HG03558 (cell line): Measurements from ENCODE around the gene AUTS2.
"Not testable (repeated sequence)": the region's sequence is repeated elsewhere in the genome, so short reads cannot be mapped to it uniquely, and the experiment has no call there.

ENCODE experiments used
- ATAC-seq: cut with Tn5 transposase; IDR thresholded peaks from one replicate; pipeline ENCODE4 v1.9.1; 2021; ENCODE audit warnings: moderate number of reproducible peaks; ENCODE audit not compliant: unreplicated experiment; ENCODE audit errors: extremely low read depth

AUTS2 gene

DNA sequence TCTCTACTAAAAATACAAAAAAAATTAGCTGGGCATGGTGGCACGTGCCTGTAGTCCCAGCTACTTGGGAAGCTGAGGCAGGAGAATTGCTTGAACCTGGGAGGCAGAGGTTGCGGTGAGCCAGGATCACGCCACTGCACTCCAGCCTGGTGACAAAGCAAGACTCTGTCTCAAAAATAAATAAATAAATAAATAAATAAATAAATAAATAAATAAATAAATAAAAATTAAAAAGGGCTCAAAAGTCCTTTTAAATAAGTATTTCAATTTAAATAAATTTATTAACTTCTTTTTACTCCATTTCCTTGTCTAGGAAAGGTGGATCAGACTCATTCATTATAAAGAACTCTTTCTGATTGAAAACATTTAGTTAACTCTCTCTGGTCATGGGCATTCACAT, 766.1 kb downstream of the AUTS2 start:
- ATAC-seq: not testable (repeated sequence)

DNA sequence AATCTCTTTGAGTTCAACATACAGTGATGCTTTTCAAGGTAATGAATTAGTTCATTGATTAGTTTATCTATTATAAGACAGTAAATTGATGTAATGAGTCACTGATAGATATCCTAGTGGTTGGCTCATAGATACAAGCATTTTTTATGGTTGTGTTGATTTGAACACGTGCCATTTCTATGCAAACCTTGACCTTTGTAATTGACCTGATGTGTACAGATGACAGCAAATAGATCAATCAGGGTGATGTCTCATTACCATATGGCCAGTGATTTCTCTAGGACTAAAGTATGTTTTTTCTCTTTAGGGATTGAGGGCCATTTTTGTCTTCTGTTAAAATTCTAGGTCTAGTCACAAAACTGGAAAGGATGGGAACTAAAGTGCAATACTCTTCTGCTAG, 773.4 kb downstream of the AUTS2 start:
- no peak for ATAC-seq

DNA sequence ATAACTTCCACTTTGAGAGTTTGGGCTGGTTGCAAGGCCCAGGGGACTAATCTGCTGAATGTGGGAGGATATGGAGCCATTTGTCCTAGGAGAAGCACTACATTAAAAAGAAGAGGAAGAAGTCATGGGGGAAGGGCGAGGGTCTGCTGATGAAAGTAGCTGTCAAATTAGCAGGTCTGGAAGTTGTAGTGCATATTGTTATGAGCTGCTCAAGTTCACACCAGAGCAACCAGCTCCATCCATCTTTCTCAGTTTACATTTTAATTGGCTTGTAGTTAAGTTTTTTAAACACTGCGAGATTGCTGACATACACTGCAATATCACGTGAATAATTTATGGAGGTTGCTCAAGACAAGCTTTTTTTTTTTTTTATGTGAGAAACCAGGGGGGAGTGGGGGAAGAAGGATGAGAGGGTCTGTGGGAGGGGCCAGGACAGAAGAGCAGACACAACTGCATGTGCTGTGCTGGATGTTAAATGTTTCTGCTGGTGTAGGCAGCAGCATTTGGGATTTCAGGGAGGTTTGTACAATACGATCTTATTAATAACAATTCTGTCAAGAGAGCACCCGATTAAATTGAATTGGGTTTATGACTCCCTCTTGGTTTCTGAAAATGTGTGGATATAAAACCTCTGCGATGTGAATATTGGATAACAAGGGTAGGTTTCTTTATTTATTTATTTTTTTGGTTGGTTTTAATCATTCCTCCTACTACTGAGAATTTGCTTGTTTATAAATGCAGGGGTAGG, 774.7 kb downstream of the AUTS2 start:
- no peak for ATAC-seq

DNA sequence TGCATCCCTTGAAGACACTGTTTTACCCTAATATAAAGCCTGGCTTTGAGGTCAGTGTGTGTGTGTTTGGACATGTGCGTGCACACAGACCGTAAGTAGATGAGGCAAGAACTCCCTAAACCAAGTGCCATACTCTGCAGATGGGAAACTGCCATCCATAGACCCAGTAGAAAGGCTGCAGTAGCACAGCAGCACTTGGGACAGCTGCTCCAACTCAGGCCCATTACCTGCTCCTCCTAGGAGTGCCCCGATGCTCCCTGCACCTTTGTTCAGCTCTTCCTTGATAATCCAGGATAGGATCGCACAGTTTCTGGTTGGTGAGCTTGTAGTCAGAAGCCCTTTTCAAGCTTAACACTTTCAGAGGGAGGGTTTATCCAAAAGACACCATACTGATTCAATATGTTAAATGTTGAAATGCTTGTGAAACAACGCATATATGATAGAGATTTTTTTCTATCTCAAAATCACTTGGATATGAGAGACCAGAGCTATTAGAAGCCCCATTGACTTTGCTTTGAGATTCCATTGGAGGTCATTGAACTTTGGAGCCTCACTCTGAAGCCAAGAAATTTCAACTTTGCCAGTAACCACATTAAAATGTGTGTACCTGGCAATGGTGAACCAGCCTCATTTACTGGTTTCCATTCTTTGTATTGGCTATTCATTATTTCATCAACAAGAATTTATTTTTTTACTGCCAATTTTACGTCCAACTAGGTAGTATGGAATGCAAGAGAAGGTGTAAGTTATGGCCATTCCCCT, 776.7 kb downstream of the AUTS2 start:
- no peak for ATAC-seq

DNA sequence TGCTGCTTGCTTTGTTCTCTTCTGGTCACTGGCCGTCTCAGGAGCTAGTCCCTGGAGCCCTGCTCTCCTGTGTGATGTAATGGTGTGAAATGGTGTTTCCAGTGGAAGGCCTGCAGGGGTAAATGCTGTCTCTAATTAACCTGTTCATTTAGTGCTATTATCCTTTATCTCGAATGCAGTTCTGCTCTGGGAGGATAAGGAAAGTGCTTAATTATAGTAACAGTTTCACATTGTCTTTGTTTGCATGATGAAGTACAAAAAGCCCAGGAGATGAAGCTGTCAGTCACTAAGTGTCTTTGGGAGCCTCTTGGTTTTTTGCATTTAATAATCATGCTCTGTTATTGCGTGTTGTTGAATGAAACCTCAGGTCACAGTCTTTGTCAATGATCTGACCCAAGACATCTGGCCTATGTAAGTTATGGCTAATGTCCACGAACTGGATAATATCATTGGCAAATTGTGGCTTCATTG, 778.3 kb downstream of the AUTS2 start:
- no peak for ATAC-seq

DNA sequence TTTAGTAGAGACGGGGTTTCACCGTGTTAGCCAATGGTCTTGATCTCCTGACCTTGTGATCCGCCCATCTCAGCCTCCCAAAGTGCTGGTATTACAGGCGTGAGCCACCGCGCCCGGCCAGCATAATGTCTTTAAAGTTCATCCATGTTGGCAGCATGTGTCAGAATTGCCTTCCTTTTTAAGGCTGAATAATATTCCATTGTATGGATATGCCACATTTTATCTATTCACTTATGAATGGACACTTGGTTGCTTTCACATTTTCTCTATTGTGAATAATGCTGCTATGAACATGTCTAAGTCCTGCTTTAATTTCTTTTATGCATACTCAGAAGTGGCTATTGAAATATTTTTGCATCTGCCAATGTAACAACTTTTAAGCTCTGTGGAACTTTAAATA, 779.7 kb downstream of the AUTS2 start:
- ATAC-seq: no peak

DNA sequence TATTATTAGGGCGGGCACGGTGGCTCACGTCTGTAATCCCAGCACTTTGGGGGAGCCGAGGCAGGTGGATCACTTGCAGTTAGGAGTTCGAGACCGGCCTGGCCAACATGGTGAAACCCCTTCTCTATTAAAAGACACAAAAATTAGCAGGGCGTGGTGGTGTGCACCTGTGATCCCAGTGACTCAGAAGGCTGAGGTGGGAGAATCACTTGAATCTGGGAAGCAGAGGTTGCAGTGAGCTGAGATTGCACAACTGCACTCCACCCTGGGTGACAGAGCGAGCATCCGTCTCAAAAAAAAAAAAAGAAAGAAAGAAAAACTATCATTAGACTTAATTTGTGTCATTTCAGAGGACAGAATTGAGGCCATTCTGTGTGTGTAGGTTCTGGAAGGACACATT, 780.9 kb downstream of the AUTS2 start:
- ATAC-seq: no peak

DNA sequence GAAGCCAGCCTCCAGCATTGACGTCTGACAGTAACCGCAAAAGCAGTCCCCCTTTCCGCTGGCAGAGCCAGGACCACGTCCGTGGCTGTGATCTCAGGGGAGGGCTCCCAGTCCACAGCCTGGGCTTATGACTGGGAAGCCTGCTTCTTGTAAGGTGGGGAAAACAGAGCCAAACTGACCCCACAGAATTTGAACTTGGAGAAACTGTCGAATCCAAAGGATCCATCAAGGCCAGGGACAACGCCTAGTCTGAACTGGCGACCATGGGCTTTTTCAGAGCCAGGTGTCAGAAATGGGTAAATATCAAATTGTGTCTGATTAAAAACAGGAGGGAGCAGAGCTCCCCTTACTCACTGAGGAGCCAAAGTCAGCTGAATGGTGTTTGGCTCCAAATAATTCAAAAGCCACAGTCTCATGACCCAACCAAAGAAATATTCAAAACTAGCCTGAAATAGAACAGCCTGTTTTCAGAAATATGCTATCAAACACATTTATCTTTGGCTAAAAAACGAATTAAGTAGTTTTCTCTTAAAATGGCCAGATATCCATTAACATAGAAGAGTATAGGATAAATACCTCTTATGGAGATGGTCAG, 782.2 kb downstream of the AUTS2 start:
- ATAC-seq: no peak

DNA sequence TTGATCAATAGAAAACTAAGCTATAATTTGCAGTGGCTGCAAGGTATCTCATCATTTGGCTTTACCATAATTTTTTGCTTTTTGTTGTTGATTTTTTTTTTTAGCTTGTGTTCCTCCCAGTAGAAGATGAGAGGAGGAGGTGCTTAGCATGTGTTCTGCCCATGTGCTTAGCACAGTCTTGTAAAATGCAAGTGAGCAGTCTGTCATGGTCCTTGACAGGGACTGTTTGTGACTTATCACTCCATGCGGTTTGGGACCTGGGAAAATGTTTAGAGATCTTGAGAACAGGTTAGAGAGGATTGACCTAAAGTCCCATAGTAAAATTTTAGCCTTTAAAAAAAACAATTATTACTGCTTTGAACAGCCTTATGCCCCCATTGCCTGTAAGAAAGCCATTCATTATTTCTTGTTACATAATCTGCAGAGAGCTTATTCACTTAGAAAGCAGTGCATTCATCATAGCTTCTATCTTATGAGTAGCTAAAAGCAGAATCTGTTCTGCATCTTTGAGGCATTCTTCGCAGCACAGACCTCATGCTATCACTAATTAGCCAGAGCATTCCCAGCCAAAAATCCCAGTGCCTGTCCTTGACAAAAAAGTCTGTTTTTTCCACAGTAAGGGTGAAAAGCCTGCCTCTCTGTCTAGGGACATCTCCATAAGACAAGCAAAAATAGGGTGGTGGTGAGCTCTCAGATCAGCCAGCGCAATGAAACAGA, 784.9 kb downstream of the AUTS2 start:
- ATAC-seq: no peak

DNA sequence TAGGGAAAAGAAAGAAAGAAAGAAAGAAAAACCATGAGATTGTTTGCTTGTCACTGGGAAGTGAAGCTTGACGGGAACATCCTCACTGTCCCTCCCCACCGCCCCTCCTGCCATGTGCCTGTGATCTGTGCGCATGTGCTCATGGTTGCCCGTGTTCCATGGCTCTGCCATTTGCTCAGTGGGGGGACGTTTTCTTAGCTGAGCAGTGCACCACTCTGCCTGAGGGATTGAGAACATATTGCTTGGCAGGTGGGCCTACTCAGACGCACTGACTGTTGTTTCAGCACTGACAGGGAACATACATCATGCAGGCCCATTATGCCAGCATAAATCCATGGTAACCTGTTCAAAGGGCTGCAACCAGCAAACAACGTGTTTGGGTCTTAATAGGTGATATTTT, 785.7 kb downstream of the AUTS2 start:
- ATAC-seq: no peak

DNA sequence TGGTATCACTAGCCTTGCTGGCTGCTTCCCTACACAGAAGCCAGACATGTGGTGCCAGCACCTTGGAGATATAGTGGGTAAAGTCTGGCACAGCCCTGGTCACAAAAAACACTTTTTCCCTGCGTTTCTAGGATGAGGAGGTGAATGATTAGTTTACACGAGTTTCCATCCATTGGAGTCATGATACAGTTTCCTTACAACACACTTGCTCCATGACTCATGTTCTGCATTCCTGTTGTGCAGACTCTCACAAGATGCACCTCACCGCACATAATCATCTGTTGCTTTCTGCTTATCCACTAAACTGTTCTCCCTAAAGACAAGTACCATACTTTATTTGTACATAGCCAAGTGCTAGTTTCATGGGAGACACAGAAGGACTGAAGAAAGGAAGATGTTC, 786.6 kb downstream of the AUTS2 start:
- ATAC-seq: no peak

DNA sequence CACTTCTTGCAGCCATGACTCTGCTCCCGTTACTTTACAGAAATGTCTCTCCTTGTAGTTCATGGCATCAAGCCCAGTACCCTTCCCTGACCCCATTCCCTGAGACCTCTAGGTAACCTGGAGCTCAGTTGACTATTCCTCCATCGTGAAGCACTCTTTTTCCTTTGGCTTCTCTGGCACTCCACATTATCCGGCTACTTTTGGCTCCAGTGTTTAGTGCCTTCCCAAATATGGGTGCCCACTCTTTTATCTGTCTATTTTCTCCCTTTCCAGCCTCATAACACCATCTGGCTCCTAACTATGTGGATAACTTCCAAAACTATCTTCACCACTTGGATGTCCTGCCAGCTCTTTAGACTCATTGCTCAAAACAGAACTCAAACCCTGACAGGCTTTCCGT, 788.9 kb downstream of the AUTS2 start:
- no peak for ATAC-seq

DNA sequence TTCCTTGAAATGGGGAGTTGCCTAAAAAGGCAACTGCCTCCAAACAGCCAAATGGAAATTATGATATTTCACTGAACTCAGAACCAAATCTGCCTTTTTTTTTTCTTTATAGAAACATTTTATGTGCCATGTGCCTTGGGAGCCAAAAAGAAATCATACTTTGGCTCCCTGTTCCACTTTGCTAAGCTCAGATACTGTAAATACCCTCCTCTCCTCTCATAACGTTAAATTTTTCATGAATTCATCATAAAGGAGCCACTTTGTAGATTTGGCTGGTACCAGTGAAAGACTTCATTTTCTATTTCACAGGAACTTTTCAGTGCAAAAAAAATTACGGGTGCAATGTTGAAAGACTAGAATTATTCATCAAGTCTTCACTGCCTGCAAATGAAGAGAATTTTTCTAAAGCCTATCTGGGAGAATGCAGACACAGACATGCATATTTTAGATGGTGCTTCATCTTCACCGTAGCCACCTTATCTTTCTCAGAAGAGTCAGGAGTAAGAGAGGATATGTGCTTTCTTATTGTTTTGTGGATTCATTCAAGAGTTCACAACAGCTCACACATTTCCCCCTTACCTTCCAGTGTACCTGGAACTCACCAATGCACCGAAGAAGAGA, 791.4 kb downstream of the AUTS2 start:
- ATAC-seq: no peak

DNA sequence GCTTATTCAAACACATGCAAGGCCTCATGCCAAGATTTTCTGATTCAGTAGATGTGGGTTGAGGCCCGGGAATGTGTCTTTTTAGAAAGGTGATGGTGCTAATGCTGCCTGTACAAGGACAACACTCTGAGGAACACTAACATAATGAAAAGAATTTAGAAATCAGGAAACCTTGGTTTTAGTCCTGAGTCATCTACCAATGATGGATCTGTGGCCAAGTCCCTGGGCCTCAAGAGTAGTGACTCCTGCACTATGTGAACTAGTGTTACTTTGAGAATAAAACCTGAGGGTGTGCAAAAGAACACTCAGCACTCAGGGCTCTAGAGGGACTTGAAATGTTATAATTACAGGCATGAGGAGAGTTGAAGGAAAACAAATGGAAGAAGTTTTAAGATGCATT, 792.0 kb downstream of the AUTS2 start:
- ATAC-seq: no peak

DNA sequence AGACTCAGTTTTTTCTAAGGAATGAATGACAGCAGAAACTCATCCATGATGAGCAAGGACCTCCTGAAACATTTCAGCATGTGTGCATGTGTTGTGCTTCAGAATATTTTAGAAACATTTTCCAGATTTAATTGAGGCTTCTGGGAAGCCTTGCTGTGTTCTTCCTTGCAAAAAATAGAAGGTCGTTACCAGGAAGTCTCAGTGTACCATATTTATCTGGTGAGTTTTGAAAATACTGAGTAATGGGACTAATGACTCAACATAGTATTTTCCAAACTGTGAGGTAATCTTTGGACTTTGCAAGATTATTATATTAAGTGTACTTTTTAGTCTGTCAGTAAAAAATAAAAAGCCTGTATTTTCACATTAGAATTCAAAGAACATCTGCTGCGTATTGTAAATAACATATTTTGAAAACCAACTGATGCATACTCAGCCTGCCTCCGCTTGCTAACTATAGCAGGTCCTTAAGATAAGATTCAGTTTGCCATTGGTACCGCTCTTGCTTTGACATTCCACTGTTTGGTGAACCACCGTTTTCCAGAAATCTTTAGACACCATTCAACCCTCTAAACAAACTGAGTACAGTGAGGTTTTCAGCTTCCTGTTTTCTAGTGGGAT, 794.1 kb downstream of the AUTS2 start:
- no peak for ATAC-seq

DNA sequence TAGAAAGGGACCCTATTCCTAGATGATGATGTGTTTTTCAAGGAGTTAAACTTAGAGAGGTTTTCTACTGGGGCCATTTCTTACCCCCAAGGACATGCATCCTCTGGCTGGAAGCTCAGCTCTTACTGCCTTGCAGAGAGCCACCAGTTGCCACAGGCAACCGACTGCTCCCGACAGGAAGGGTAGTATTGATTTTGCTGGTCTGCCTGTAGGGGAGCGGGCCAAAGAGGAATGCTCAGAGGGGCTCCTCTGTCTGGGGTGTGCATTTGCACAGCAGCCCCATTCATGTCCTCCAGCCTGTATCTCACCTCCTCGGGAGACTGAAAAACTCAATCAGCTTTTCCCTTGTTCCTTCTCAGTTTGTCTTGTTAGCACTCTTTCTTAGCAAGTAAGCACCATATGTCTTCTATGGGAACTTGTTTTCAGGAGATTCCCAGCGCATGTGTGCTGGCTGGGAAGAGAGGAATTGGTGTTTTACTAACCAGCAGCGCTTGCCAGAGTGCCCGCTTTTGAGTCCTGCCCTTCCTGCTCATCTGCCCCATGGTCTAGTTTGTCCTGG, 794.7 kb downstream of the AUTS2 start:
- ATAC-seq: no peak

DNA sequence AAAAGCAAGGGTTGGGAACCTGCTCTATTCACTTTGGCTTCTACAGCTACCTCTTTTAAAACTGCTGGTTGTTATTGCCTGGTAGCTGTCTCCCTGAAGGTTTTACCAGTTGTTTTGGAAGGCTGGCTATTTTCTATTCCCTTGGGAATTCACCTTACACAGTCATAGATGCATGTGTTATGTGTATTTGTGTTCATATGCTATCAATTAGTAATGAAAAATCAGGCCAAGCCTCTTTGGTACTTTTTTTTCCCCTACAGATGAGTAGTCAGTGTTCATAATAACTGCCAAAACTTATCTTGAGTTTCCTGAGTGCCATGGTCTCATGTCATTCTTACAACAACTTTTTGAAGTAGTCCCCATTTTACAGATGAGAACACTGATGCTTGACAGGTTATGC, 795.7 kb downstream of the AUTS2 start:
- ATAC-seq: no peak

DNA sequence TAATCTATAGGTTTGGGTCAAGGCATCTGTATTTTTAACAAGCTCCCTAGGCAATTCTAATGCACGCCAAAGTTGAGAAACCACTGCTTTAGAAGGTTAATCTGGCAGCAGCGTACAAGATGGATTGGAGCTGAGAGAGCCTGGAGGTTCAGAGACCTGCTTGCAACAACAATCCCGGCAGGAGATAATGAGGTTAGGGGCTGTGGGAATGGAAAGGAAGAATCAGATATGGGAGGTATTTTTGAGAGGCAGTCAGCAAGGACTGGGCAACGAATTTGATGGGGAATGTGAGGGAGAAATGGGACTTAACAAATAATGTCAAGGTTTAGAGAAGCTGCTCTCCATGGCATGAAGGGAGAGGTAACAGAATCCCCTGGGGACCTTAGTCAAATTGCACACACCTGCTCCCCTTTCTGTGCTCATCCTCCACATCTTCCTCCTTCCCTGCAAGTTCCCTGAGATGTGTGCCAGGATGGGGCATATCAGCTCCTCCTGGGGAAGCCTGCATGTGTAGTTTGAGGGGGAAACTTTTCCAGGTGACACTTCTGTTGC, 802.6 kb downstream of the AUTS2 start:
- no peak for ATAC-seq

DNA sequence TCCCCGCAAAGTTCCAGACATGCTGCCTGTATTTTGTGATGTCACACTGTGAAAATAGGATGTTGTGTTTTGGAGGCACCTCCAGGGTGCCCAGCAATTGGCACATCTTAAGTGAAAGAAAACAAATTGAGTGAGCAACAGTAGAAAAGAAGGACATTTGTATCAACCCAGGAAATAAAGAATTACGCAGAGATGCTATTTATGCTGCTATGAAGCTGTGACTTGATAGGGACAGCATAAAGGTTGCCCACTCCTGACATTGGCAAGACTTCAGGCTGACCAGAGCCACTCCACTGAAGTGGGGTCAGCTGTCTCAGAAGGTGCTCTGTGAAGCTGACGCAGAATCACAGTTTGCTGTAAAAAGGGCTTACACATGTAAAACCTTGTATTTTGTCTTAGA, 803.8 kb downstream of the AUTS2 start:
- no peak for ATAC-seq
